Tibial artery (tissue), 4 donors: Measurements from ENCODE around the gene CHST1.

ENCODE experiments used
- DNase-seq, 2 donors: peaks; one replicate each; pipeline ENCODE4 v3.0.0-alpha.2; 2019
- H3K27ac ChIP-seq, 2 donors: fragments of 200-600 bp; sonication (generic) in 1 of 2; 1 replicate in 1 of 2; 2 replicates in 1 of 2; pipeline ENCODE4 v1.5.1; 2018 to 2019; ENCODE audit warnings: mild to moderate bottlenecking in 1 of 2
- H3K27me3 ChIP-seq, 2 donors: fragments of 200-600 bp; sonication (generic) in 1 of 2; one replicate each; pipeline versions ENCODE4 v1.5.1 to v1.6.0; 2016 to 2019
- H3K36me3 ChIP-seq, 3 donors: fragments of 200-600 bp; sonication (generic) in 2 of 3; one replicate each; pipeline ENCODE4 v1.5.1; 2016 to 2019; ENCODE audit warnings: mild to moderate bottlenecking in 2 of 3
- H3K4me1 ChIP-seq, 4 donors: fragments of 200-600 bp; sonication (generic) in 2 of 4; 1 replicate in 3 of 4; 2 replicates in 1 of 4; pipeline ENCODE4 v1.5.1; 2016 to 2019
- H3K4me3 ChIP-seq, 2 donors: fragments of 200-600 bp; sonication (generic) in 1 of 2; 1 replicate in 1 of 2; 2 replicates in 1 of 2; pipeline ENCODE4 v1.5.1; 2018 to 2019; ENCODE audit warnings: mild to moderate bottlenecking in 2 of 2
- H3K9me3 ChIP-seq, 3 donors: fragments of 200-600 bp; sonication (generic) in 1 of 3; one replicate each; pipeline ENCODE4 v1.5.1; 2016 to 2019
- intact Hi-C: fragments of 100-400 bp; cut with DNase I; formaldehyde crosslinking; loops from one replicate; pipeline ENCODE4 v1.15.0; 2023; ENCODE audit warnings: low total_unique reads
- TF ChIP-seq, protein P1 (sequence below), 2 experiments: fragments of 200-600 bp in 1 of 2; fragments of 450-650 bp in 1 of 2; IDR thresholded peaks; one replicate each; pipeline ENCODE4 v1.5.1; 2017 to 2019; ENCODE audit warnings: antibody characterized with exemption in 2 of 2, mild to moderate bottlenecking in 1 of 2, moderate library complexity in 1 of 2

Gene CHST1

DNA sequence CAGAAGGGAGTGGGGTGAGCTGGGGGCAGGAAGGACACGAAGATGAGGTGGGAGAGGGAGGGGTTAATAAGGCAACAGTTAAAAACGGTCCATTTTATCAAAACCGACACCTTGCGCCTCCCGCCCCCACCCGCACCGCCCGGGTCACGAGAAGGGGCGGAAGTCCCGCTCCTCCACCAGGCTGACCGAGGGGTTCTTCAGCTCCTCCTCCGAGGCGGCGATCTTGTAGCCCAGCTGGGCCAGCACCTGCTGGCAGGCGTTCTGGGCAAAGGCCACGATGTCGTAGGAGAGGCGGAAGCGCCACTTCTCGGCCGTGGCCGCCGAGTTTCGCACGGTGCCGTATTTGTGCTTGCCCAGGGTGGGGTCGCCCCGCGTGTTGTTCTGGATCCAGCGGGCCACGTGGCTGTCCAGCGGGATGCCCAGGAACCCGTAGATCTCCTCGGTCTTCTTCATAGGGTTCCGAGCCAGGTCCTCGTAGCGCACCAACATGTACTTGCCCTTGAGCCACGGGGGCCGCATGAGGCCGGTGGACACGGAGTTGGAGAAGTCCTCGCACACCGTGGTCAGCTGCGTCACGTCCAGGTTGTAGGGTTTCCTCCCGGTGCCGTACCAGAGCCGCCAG, 15.8 kb downstream of the CHST1 start:
- peaks cover 0 to 25% (median 6%) of the 10 kb centered on the region in 4 donors for H3K4me1 ChIP-seq
- H3K9me3 ChIP-seq = no peaks in the 10 kb centered on the region
- no peak overlapping the region for H3K4me3 ChIP-seq
- no peaks in the 10 kb centered on the region for H3K27me3 ChIP-seq
- H3K36me3 ChIP-seq = peaks cover 4 to 10% (median 8%) of the 10 kb centered on the region in 3 donors
- TF ChIP-seq, protein P1, sequence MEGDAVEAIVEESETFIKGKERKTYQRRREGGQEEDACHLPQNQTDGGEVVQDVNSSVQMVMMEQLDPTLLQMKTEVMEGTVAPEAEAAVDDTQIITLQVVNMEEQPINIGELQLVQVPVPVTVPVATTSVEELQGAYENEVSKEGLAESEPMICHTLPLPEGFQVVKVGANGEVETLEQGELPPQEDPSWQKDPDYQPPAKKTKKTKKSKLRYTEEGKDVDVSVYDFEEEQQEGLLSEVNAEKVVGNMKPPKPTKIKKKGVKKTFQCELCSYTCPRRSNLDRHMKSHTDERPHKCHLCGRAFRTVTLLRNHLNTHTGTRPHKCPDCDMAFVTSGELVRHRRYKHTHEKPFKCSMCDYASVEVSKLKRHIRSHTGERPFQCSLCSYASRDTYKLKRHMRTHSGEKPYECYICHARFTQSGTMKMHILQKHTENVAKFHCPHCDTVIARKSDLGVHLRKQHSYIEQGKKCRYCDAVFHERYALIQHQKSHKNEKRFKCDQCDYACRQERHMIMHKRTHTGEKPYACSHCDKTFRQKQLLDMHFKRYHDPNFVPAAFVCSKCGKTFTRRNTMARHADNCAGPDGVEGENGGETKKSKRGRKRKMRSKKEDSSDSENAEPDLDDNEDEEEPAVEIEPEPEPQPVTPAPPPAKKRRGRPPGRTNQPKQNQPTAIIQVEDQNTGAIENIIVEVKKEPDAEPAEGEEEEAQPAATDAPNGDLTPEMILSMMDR (IDR thresholded peaks at IDR 0.05) = no peak
- intact Hi-C loops = loop anchor here (10.0 kb wide), 1 partner anchor 275 kb away; no protein-coding TSS in a partner anchor
- no peak overlapping the region for H3K27ac ChIP-seq
- no peak for DNase-seq

GRCh38 chr11:45648931-45649330, 16.5 kb downstream of the CHST1 start:
- Histone ChIP-seq H3K4me3 (no peak overlapping the region), H3K9me3 (no peaks in the 10 kb centered on the region), H3K4me1 (peaks cover 0 to 18% (median 2%) of the 10 kb centered on the region in 4 donors), H3K36me3 (peaks cover 4 to 10% (median 8%) of the 10 kb centered on the region in 3 donors), H3K27me3 (no peaks in the 10 kb centered on the region), H3K27ac (no peak overlapping the region)
- no peak for DNase-seq
- TF ChIP-seq, protein P1 (IDR thresholded peaks at IDR 0.05) = no peak
- intact Hi-C loops = no loop called here

DNA sequence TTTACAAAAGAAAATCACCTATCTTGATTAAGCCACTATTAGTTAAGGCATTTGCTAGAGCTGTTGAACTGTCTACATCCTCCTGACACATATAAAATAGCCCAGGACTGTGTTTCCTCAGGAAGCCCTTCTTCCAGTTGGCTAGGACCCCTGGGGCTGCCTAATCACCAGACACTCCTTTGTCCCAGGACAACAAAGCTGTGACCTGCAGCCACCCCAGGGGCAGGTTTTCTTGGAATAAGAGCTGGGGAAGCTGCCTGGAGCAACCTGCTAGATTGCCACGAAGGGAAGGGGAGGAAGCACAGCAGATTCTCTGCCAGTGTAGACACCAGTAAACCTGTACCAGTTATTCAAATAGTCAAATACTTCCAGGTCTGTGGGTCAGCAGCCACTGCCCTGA, 17.6 kb downstream of the CHST1 start:
- TF ChIP-seq, protein P1 (IDR thresholded peaks at IDR 0.05) = no peak
- intact Hi-C loops = no loop called here
- DNase-seq = no peak
- no peak overlapping the region for H3K27ac ChIP-seq
- H3K9me3 ChIP-seq = no peaks in the 10 kb centered on the region
- peaks cover 4 to 10% (median 8%) of the 10 kb centered on the region in 3 donors for H3K36me3 ChIP-seq
- peaks cover 0 to 8% (median 2%) of the 10 kb centered on the region in 4 donors for H3K4me1 ChIP-seq
- no peak overlapping the region for H3K4me3 ChIP-seq
- peaks cover 0 to 3% of the 10 kb centered on the region in 2 donors for H3K27me3 ChIP-seq

- TF ChIP-seq, protein P1 (IDR thresholded peaks at IDR 0.05) = no peak
- intact Hi-C loops = no loop called here
- DNase-seq = no peak
- Histone ChIP-seq H3K4me1 (peaks cover 0 to 3% (median 0%) of the 10 kb centered on the region in 4 donors), H3K36me3 (peaks cover 4 to 10% (median 8%) of the 10 kb centered on the region in 3 donors), H3K4me3 (no peak overlapping the region), H3K27me3 (peaks cover 0 to 3% of the 10 kb centered on the region in 2 donors), H3K9me3 (no peaks in the 10 kb centered on the region), H3K27ac (no peak overlapping the region)
These were observed 18.1 kb downstream of the CHST1 start for GRCh38 chr11:45647329-45647728.

- Histone ChIP-seq H3K36me3 (peaks cover 4 to 10% (median 8%) of the 10 kb centered on the region in 3 donors), H3K27me3 (peaks cover 0 to 3% of the 10 kb centered on the region in 2 donors), H3K4me3 (no peak overlapping the region), H3K27ac (no peak overlapping the region), H3K9me3 (no peaks in the 10 kb centered on the region), H3K4me1 (no peaks in the 10 kb centered on the region)
- intact Hi-C loops = no loop called here
- no peak for DNase-seq
- TF ChIP-seq, protein P1 (IDR thresholded peaks at IDR 0.05) = no peak
These were observed 19.0 kb downstream of the CHST1 start for GRCh38 chr11:45646275-45646927.
